ENCODE data around the gene GDPD2. TPM values are rescaled to one million over a fixed set of nuclear protein-coding genes. Genes with fewer than 3 reads are reported as not detected.

Gene GDPD2
- total RNA-seq, 1 experiment from 2014 or later: 0.04 TPM

DNA sequence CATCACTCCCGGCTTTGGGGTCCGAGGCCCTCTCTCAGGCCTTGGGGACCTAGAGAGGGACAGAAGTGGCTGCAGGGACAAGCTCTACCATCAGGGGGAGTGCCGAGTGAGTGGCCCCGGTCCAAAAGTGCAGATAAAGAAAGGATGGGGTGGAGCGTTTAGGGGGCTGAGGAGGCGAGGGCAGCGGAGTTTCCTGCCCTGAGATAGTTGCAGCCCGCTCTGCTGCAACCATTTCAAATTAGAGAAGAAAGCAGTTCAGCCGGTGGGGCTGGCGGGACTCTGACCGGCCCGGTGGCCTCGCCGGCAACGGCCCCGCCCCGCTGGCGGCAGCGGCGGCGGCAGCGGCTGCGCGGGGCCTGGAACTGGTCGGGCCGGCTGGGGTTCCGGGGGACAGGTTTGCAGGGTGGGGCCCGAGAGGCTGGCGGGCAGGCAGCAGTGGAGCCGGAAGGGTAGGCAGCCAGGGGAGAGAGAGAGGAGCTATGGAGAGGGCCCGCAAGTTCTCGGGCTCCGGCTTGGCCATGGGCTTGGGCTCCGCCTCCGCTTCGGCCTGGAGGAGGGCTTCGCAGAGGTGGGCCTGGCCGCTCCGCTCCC, 29.1 kb downstream of the GDPD2 start:
- no peaks in the 10 kb centered on the region for H3F3A ChIP-seq (ENCODE audit: low read length, unreplicated experiment)
- H3K4me1 ChIP-seq (ENCODE audit: insufficient read depth, low read length): peaks cover 32% of the 10 kb centered on the region
- no peaks in the 10 kb centered on the region for H3K9me3 ChIP-seq (ENCODE audit: low read length)
- ChIA-PET CTCF (interaction anchor here (0.6 to 1.4 kb wide), 4 partner anchors 26 to 213 kb away, joined by 3 to 6 read pairs (median 4); partner anchors contain the start of gene GDPD2), POLR2A (ENCODE audit: unreplicated experiment) (no interaction called here)
- peak overlapping the region; percentile 79 for H3K4me3 ChIP-seq (ENCODE audit: low read length)
- ATAC-seq (peak; percentile 29), DNase-seq (peak; percentile 63)
- intact Hi-C loops (cut with micrococcal nuclease): loop anchor here (5.0 kb wide), 2 partner anchors 315 to 515 kb away; no protein-coding TSS in a partner anchor
- H2AFZ ChIP-seq (ENCODE audit: low read length): peak overlapping the region; percentile 92
- no TSS peak for BruUV-seq (replicated peaks)
- peak overlapping the region; percentile 73 for H3K9ac ChIP-seq (ENCODE audit: low read length)
- peak overlapping the region; percentile 49 for H3K27ac ChIP-seq (ENCODE audit: low read length)
- peaks cover 29% of the 10 kb centered on the region for H3K79me2 ChIP-seq (ENCODE audit: low read length)
- H3K36me3 ChIP-seq (ENCODE audit: low read depth, low read length): no peaks in the 10 kb centered on the region; the same call in 1 of the 2 replicates
- no peaks in the 10 kb centered on the region for H3K27me3 ChIP-seq (ENCODE audit: low read length)
- no peaks in the 10 kb centered on the region for H3K9me2 ChIP-seq (replicated peaks; ENCODE audit: low read length)
- H3K4me2 ChIP-seq (ENCODE audit: low read length): peak overlapping the region; percentile 94
- TF ChIP-seq CTCF (conservative IDR thresholded peaks at IDR 0.05; ENCODE audit: low read depth, low read length) (peak; percentile 76), EZH2phosphoT487 (IDR thresholded peaks at IDR 0.05; ENCODE audit: borderline replicate concordance, low read length) (no peak)
- H4K20me1 ChIP-seq (ENCODE audit: low read length): peaks cover 8% of the 10 kb centered on the region; the same call in 1 of the 2 replicates

GRCh38 chrX:70453024-70453618, 30.0 kb downstream of the GDPD2 start:
- TF ChIP-seq EZH2phosphoT487 (IDR thresholded peaks at IDR 0.05; ENCODE audit: borderline replicate concordance, low read length) (no peak), CTCF (conservative IDR thresholded peaks at IDR 0.05; ENCODE audit: low read depth, low read length) (no peak), EZH2 (IDR thresholded peaks at IDR 0.05; ENCODE audit: low read length, unreplicated experiment) (no peak)
- no TSS peak for BruUV-seq (replicated peaks)
- intact Hi-C loops (cut with micrococcal nuclease): loop anchor here (5.0 kb wide), 2 partner anchors 314 to 514 kb away; no protein-coding TSS in a partner anchor
- DNase-seq (no peak), ATAC-seq (no peak)
- Histone ChIP-seq H3K4me3 (ENCODE audit: low read length) (peak overlapping the region; percentile 79), H3K36me3 (ENCODE audit: low read depth, low read length) (no peaks in the 10 kb centered on the region; the same call in 1 of the 2 replicates), H3K9me3 (ENCODE audit: low read length) (no peaks in the 10 kb centered on the region), H3F3A (ENCODE audit: low read length, unreplicated experiment) (no peaks in the 10 kb centered on the region), H3K4me1 (ENCODE audit: insufficient read depth, low read length) (peaks cover 33% of the 10 kb centered on the region), H3K27me3 (ENCODE audit: low read length) (no peaks in the 10 kb centered on the region), H3K27ac (ENCODE audit: low read length) (peak overlapping the region; percentile 49), H4K20me1 (ENCODE audit: low read length) (peaks cover 8% of the 10 kb centered on the region; the same call in 1 of the 2 replicates), H3K9me2 (replicated peaks; ENCODE audit: low read length) (no peaks in the 10 kb centered on the region), H2AFZ (ENCODE audit: low read length) (peak overlapping the region; percentile 92), H3K9ac (ENCODE audit: low read length) (peak overlapping the region; percentile 73), H3K79me2 (ENCODE audit: low read length) (peaks cover 36% of the 10 kb centered on the region), H3K4me2 (ENCODE audit: low read length) (peak overlapping the region; percentile 94)
- POLR2A ChIA-PET (ENCODE audit: unreplicated experiment): no interaction called here
- CTCF ChIA-PET: interaction anchor here (1.4 kb wide), 1 partner anchor 101 kb away, joined by 6 read pairs; no protein-coding TSS in a partner anchor
